LNCAP (cell line): Measurements from ENCODE around the gene INPP5A.

ENCODE experiments used
- CTCF ChIP-seq: fragments of 450-650 bp; IDR thresholded peaks from 2 replicates; pipeline ENCODE4 v1.5.1; 2017; ENCODE audit warnings: mild to moderate bottlenecking

The INPP5A gene

GRCh38 chr10:132730573-132730953, 193.0 kb downstream of the INPP5A start:
- TF ChIP-seq CTCF: no peak

- no peak for TF ChIP-seq CTCF
These were observed 194.9 kb downstream of the INPP5A start for GRCh38 chr10:132732518-132732917.

GRCh38 chr10:132733926-132734325, 196.3 kb downstream of the INPP5A start:
- no peak for TF ChIP-seq CTCF

- no peak for TF ChIP-seq CTCF
These were observed 197.8 kb downstream of the INPP5A start for GRCh38 chr10:132735341-132735775.

- TF ChIP-seq CTCF: no peak
These were observed 198.4 kb downstream of the INPP5A start for GRCh38 chr10:132735923-132736391.

- TF ChIP-seq CTCF: no peak
These were observed 199.9 kb downstream of the INPP5A start for GRCh38 chr10:132737390-132738048.

- TF ChIP-seq CTCF: no peak
These were observed 201.1 kb downstream of the INPP5A start for GRCh38 chr10:132738454-132739224.
